GM04503 (cell line): Measurements from ENCODE around the gene USP20.
"Not testable (repeated sequence)": the region's sequence is repeated elsewhere in the genome, so short reads cannot be mapped to it uniquely, and the experiment has no call there.

ENCODE experiments used
- DNase-seq: peaks from one replicate; pipeline ENCODE4 v3.0.0-alpha.2; 2012; ENCODE audit warnings: low read depth

Gene USP20

GRCh38 chr9:129890718-129891299 is 55.6 kb downstream of the USP20 start:
- DNase-seq, result not testable (repeated sequence)

DNA sequence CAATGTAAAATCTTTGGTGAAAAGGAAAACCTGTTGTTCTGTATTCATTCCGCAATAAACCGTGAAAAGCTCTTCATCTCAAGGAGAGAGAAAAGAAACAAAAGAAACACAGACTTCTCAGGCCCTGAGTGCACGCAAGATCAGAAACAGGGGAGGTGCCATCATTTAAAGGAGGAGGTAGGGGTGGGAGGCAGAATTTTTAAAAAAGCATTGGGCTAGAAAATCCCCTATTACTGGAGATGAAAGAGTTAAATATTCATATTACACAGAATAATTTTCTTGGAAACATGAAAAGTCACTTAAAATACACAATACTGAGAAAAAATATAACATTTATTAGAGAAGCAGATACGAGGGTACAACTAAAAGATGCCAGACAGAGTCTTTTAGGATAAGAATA is 56.3 kb downstream of the USP20 start:
- no peak for DNase-seq

GRCh38 chr9:129894120-129894823 is 59.0 kb downstream of the USP20 start:
- no peak for DNase-seq

GRCh38 chr9:129895376-129896268 is 60.4 kb downstream of the USP20 start:
- no peak for DNase-seq

DNA sequence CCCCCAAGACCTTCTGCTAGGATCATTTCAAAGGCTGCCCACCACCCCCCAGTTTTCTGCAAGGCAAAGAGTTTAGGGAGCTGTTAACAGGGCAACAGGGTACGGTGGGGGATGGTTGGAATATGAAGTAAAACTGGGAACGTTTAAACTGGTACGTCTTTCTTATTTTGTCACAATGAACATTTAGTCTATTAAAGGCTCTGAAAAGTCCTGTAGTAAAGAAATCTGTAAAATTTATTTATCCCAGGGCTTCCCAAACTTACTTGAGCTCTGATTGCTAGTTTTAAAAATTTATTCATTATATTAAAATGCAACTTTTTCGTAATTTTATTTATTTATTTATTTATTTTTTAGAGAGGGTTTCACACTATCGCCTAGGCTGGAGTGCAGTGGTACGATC is 62.0 kb downstream of the USP20 start:
- DNase-seq, result no peak

GRCh38 chr9:129898185-129898584 is 62.9 kb downstream of the USP20 start:
- no peak for DNase-seq

- DNase-seq, result no peak
Observed at GRCh38 chr9:129899620-129900019, 64.4 kb downstream of the USP20 start.

DNA sequence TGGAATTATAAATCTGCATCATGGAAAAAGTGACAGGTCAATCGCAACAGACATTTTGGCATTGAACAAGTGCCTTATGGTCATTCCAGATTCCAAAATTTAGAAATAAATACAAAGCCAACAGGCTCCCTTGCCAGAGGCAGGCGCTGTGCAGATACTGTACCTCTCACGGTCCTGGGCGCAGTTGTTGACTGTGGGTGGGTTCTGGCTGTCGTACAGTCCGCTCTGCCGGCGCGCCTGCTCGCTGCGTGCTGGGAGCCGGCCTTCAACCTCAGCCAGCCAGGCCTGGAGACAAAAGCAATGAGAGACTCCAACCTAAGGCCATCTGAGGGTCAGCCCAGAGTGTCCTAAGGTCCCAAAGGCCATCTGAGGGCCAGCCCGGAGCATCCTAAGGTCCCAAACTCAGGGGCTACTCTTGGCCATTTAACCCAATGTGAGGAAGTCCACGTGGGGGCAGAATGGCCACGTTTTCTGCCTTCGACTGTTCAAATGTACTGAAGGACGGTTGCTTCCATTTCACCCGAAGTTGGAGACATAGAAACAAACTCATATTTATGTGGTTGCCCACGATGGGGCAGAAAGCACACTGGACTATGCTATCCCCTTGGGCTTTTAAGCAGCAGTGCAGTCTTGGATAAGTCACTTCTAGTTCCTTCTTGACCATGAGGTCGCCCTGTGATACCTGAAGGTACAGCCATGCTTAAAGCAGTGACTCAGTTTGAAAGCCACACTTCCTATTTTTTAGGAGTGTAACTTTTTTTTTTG is 65.2 kb downstream of the USP20 start:
- no peak for DNase-seq

- no peak for DNase-seq
Observed at GRCh38 chr9:129901993-129902739, 66.9 kb downstream of the USP20 start.

- DNase-seq, result no peak
Observed at GRCh38 chr9:129902740-129903134, 67.5 kb downstream of the USP20 start.

- DNase-seq, result no peak
Observed at GRCh38 chr9:129904734-129905133, 69.5 kb downstream of the USP20 start.

DNA sequence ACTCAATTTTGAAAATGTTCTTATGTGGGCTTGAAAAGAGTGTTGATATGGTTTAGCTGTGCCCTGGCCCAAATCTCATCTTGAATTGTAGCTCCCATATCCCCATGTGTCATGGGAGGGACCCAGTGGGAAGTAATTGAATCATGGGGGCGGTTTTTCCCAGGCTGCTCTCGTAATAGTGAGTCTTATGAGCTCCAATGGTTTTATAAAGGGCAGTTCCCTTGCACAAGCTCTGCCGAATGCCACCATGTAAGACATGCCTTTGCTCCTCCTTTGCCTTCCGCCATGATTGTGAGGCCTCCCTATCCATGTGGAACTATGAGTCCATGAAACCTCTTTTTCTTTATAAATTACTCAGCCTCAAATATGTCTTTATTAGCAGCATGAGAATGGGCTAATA is 71.0 kb downstream of the USP20 start:
- no peak for DNase-seq

DNA sequence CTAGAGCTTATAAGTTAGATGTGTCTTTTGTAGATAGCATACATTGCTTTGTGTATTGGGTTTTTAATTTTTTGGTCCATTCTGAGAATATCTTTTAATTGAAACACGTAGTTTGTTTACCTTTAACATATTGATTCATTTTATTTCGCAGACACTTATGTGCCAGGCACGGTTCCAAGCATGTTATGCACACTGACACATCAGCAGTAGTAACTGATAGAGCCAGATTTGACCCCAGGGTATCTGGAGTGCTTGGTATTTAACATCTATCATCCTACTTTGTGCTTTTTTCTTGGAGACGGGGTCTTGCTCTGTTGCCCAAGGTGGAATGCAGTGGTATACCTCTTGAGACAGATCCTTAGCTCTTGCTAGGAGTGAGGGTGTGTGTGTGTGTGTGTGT is 71.9 kb downstream of the USP20 start:
- DNase-seq, result no peak

DNA sequence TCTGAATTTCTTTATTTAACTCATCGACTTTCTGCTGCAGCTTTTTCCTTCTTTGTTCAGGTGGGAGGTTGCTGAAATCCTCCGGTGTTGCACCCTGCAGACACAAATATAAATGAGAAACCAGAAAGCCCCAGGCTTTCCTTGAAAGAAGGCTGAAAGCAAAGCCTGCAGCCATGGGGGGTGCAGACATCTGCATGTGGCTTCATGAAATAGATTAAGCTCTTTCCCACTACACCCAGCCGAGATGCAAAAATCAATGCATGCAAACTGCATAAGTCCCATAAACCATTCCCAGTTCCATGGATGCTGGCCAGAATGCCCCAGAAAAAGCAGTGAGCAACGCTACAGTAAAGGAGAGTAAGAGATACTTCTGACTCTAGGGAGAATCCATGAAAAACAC is 73.6 kb downstream of the USP20 start:
- DNase-seq, result no peak

GRCh38 chr9:129909851-129910250 is 74.6 kb downstream of the USP20 start:
- DNase-seq, result no peak

GRCh38 chr9:129910628-129911567 is 75.6 kb downstream of the USP20 start:
- DNase-seq, result peak; percentile 99

GRCh38 chr9:129914051-129914450 is 78.8 kb downstream of the USP20 start:
- DNase-seq, result no peak

DNA sequence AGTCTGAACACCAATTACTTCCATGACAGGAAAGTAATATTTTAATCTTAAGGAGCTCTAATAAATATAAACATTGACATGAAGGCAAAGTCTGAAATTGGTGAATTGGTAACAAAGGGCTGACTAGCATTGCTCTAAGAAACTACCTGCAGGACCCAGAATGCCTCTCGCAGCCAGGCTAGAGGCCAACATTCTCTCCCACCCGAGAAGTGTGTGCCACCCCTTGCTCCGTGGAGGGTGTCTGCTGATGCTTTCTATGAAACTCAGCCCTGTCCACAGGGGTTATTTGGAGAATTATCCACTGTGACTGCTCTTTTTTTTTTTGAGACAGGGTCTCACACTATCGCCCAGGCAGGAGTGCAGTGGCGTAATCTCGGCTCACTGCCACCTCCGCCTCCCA is 81.4 kb downstream of the USP20 start:
- DNase-seq, result no peak

DNA sequence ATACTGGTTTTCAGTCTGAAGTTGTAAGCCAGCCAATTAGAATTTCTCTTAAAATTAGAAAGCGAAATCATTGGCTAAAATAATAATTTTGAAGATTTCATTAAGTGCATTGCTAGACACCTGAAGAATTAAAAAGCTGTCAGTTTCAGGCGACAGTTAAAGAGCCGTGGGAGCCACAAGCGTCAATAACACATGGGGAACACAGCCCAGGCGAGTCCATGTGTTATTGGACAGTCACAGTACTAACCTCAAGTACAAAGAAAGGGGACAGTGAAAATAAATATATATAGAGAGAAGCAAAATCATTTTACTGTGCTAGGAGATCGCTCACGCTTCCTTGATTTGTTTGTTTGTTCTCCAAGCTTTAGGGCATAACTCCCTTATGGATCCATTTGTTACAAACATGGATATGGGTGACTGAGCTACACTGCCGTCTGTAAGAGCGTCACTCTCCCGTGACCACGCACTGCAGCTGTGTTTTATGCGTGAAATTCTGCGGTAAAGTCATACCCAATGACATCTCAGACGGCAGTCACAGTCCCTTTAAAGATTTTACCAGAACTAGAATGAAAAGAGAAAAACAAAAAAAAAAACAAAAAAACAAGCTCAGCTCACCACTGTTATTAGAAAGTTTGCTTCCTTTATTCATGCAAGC is 83.2 kb downstream of the USP20 start:
- no peak for DNase-seq

DNA sequence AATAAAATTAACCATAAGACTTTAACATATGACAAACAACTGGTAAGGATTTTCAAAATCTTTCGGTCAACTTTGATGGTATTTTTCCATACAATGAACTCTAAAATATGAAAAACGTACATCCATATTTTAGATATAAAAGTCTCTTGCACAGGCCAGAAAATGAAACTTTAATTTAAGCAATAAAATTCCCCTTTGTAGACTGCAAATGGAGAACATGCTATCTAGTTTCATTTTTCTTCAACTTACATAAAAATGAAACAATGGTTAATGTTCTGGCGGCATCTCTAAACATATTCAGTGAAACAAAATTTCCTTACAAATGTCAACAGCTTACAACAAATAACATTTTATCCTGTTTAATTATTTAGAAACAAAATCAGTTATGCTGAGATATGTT is 84.0 kb downstream of the USP20 start:
- DNase-seq, result no peak
